Activated naive CD8-positive, alpha-beta T cell treated with anti-CD3 and anti-CD28 coated beads, Interleukin-2, amount 10 ng/mL, durations not matched to agents 7 days and 5 days (primary cell): ENCODE data around the gene AFAP1. TPM values are rescaled to one million over a fixed set of nuclear protein-coding genes. Genes with fewer than 3 reads are reported as not detected.
A peak's percentile ranks its signal among the peaks of the same experiment; 100 is the strongest.

Experiments used
- ATAC-seq: fragments of 150-1000 bp; cut with Tn5 transposase; one replicate; pipeline ENCODE4 v1.10.0; 2021; ENCODE audit warnings: low read depth, moderate library complexity
- POLR2A ChIA-PET: fragments of 350-600 bp; sonication (Branson Sonifier 250); formaldehyde crosslinking; loops from one replicate; lab custom pipeline; 2021; ENCODE audit warnings: antibody characterized with exemption; lab: Charles Lee
- DNase-seq: peaks from one replicate; pipeline ENCODE4 v3.0.0; 2021
- H3K27ac Mint-ChIP-seq: one replicate; pipeline ENCODE4 v1.8.0; 2022; ENCODE audit warnings: mild to moderate bottlenecking, mixed read lengths
- H3K27me3 Mint-ChIP-seq: one replicate; pipeline ENCODE4 v1.8.0; 2022; ENCODE audit warnings: mild to moderate bottlenecking, moderate library complexity, mixed read lengths
- H3K36me3 Mint-ChIP-seq: one replicate; pipeline ENCODE4 v1.8.0; 2021; ENCODE audit warnings: mild to moderate bottlenecking, mixed read lengths
- H3K4me1 Mint-ChIP-seq: one replicate; pipeline ENCODE4 v1.8.0; 2021; ENCODE audit warnings: mixed read lengths
- H3K4me3 Mint-ChIP-seq: one replicate; pipeline ENCODE4 v1.8.0; 2022; ENCODE audit warnings: mild to moderate bottlenecking, moderate library complexity, mixed read lengths
- H3K9me3 Mint-ChIP-seq: one replicate; pipeline ENCODE4 v1.8.0; 2021; ENCODE audit warnings: mixed read lengths
- total RNA-seq, 2 experiments: library from RNA; stranded (reverse); gene quantifications; one replicate each; pipeline ENCODE4 v1.2.3, GENCODE V29; 2021

AFAP1 gene
- total RNA-seq, 2 experiments from 2014 or later, result 9.9 to 12.2 TPM

GRCh38 chr4:7804756-7805385, 134.8 kb downstream of the AFAP1 start:
- Mint-ChIP-seq H3K9me3 (no peaks in the 10 kb centered on the region), H3K27ac (no peak overlapping the region), H3K27me3 (no peaks in the 10 kb centered on the region), H3K36me3 (peaks cover 4% of the 10 kb centered on the region), H3K4me1 (peaks cover 6% of the 10 kb centered on the region), H3K4me3 (no peak overlapping the region)
- POLR2A ChIA-PET, result interaction anchor here (0.6 kb wide), 1 partner anchor 64 kb away, joined by 5 read pairs; no protein-coding TSS in a partner anchor
- no peak for DNase-seq
- no peak for ATAC-seq

- POLR2A ChIA-PET, result interaction anchor here (0.6 to 0.9 kb wide), 2 partner anchors 64 to 135 kb away, joined by 3 to 5 read pairs; partner anchors contain the start of gene AFAP1
- DNase-seq (peak; percentile 83), ATAC-seq (peak; percentile 59)
- Mint-ChIP-seq H3K4me3 (no peak overlapping the region), H3K27ac (peak overlapping the region; percentile 44), H3K4me1 (peaks cover 6% of the 10 kb centered on the region), H3K36me3 (peaks cover 4% of the 10 kb centered on the region), H3K27me3 (no peaks in the 10 kb centered on the region), H3K9me3 (no peaks in the 10 kb centered on the region)
Measured at GRCh38 chr4:7803992-7804755, 135.5 kb downstream of the AFAP1 start.

GRCh38 chr4:7803371-7803770, 136.3 kb downstream of the AFAP1 start:
- POLR2A ChIA-PET, result interaction anchor here (0.9 to 1.6 kb wide), 2 partner anchors 41 to 136 kb away, joined by 3 to 4 read pairs; partner anchors contain the start of gene AFAP1

GRCh38 chr4:7802093-7802726, 137.5 kb downstream of the AFAP1 start:
- Mint-ChIP-seq H3K4me1 (peaks cover 6% of the 10 kb centered on the region), H3K9me3 (no peaks in the 10 kb centered on the region), H3K4me3 (no peak overlapping the region), H3K36me3 (peaks cover 2% of the 10 kb centered on the region), H3K27ac (peak overlapping the region; percentile 36), H3K27me3 (no peaks in the 10 kb centered on the region)
- ATAC-seq (peak; percentile 86), DNase-seq (peak; percentile 68)
- POLR2A ChIA-PET, result interaction anchor here (1.0 to 1.6 kb wide), 3 partner anchors 40 to 138 kb away, joined by 3 to 6 read pairs (median 4); partner anchors contain the start of gene AFAP1

More at GRCh38 chr4:7803371-7803770, 136.3 kb downstream of the AFAP1 start:
- H3K9me3 Mint-ChIP-seq, result no peaks in the 10 kb centered on the region
- H3K36me3 Mint-ChIP-seq, result peaks cover 2% of the 10 kb centered on the region
- no peak overlapping the region for H3K4me3 Mint-ChIP-seq
- H3K27ac Mint-ChIP-seq, result no peak overlapping the region
- ATAC-seq (no peak), DNase-seq (no peak)
- H3K4me1 Mint-ChIP-seq, result peaks cover 6% of the 10 kb centered on the region
- H3K27me3 Mint-ChIP-seq, result no peaks in the 10 kb centered on the region

- Mint-ChIP-seq H3K27ac (no peak overlapping the region), H3K27me3 (no peaks in the 10 kb centered on the region), H3K4me1 (peaks cover 6% of the 10 kb centered on the region), H3K4me3 (no peak overlapping the region), H3K36me3 (peaks cover 2% of the 10 kb centered on the region), H3K9me3 (no peaks in the 10 kb centered on the region)
- DNase-seq (no peak), ATAC-seq (no peak)
- POLR2A ChIA-PET, result interaction anchor here (1.0 to 1.2 kb wide), 2 partner anchors 53 to 138 kb away, joined by 3 to 6 read pairs; partner anchors contain the start of gene AFAP1
Measured at GRCh38 chr4:7801641-7802040, 138.0 kb downstream of the AFAP1 start.

GRCh38 chr4:7801001-7801400, 138.7 kb downstream of the AFAP1 start:
- H3K4me3 Mint-ChIP-seq, result no peak overlapping the region
- no peaks in the 10 kb centered on the region for H3K27me3 Mint-ChIP-seq
- no peak overlapping the region for H3K27ac Mint-ChIP-seq
- ATAC-seq (no peak), DNase-seq (no peak)
- peaks cover 6% of the 10 kb centered on the region for H3K4me1 Mint-ChIP-seq
- POLR2A ChIA-PET, result no interaction called here
- H3K36me3 Mint-ChIP-seq, result peaks cover 2% of the 10 kb centered on the region
- H3K9me3 Mint-ChIP-seq, result no peaks in the 10 kb centered on the region

- H3K27me3 Mint-ChIP-seq, result no peaks in the 10 kb centered on the region
- no peak overlapping the region for H3K27ac Mint-ChIP-seq
- POLR2A ChIA-PET, result no interaction called here
- no peak overlapping the region for H3K4me3 Mint-ChIP-seq
- peaks cover 6% of the 10 kb centered on the region for H3K4me1 Mint-ChIP-seq
- H3K36me3 Mint-ChIP-seq, result peaks cover 2% of the 10 kb centered on the region
- H3K9me3 Mint-ChIP-seq, result no peaks in the 10 kb centered on the region
- ATAC-seq (no peak), DNase-seq (no peak)
Measured at GRCh38 chr4:7800410-7800809, 139.3 kb downstream of the AFAP1 start.

GRCh38 chr4:7799736-7800135, 139.9 kb downstream of the AFAP1 start:
- no peak overlapping the region for H3K4me3 Mint-ChIP-seq
- no peaks in the 10 kb centered on the region for H3K9me3 Mint-ChIP-seq
- POLR2A ChIA-PET, result no interaction called here
- no peak overlapping the region for H3K27ac Mint-ChIP-seq
- ATAC-seq (no peak), DNase-seq (no peak)
- no peaks in the 10 kb centered on the region for H3K27me3 Mint-ChIP-seq
- peaks cover 6% of the 10 kb centered on the region for H3K4me1 Mint-ChIP-seq
- H3K36me3 Mint-ChIP-seq, result peaks cover 2% of the 10 kb centered on the region

GRCh38 chr4:7799306-7799705, 140.4 kb downstream of the AFAP1 start:
- Mint-ChIP-seq H3K27me3 (no peaks in the 10 kb centered on the region), H3K4me1 (peaks cover 6% of the 10 kb centered on the region), H3K9me3 (no peaks in the 10 kb centered on the region), H3K4me3 (no peak overlapping the region), H3K36me3 (peaks cover 2% of the 10 kb centered on the region), H3K27ac (no peak overlapping the region)
- ATAC-seq (no peak), DNase-seq (no peak)
- POLR2A ChIA-PET, result interaction anchor here (0.8 kb wide), 1 partner anchor 194 kb away, joined by 4 read pairs; no protein-coding TSS in a partner anchor

GRCh38 chr4:7798178-7798995, 141.3 kb downstream of the AFAP1 start:
- no peak for ATAC-seq
- Mint-ChIP-seq H3K36me3 (peaks cover 2% of the 10 kb centered on the region), H3K4me1 (peaks cover 1% of the 10 kb centered on the region), H3K9me3 (no peaks in the 10 kb centered on the region), H3K27me3 (no peaks in the 10 kb centered on the region), H3K4me3 (no peak overlapping the region), H3K27ac (no peak overlapping the region)
- no peak for DNase-seq
- POLR2A ChIA-PET, result interaction anchor here (0.8 kb wide), 1 partner anchor 195 kb away, joined by 4 read pairs; no protein-coding TSS in a partner anchor

GRCh38 chr4:7797330-7797729, 142.3 kb downstream of the AFAP1 start:
- Mint-ChIP-seq H3K4me1 (peaks cover 1% of the 10 kb centered on the region), H3K4me3 (no peak overlapping the region), H3K27ac (no peak overlapping the region), H3K27me3 (no peaks in the 10 kb centered on the region), H3K36me3 (peaks cover 2% of the 10 kb centered on the region), H3K9me3 (no peaks in the 10 kb centered on the region)
- POLR2A ChIA-PET, result no interaction called here
- no peak for DNase-seq
- no peak for ATAC-seq

- DNase-seq, result no peak
- Mint-ChIP-seq H3K4me1 (no peaks in the 10 kb centered on the region), H3K9me3 (no peaks in the 10 kb centered on the region), H3K4me3 (no peak overlapping the region), H3K27ac (no peak overlapping the region), H3K36me3 (peaks cover 2% of the 10 kb centered on the region), H3K27me3 (no peaks in the 10 kb centered on the region)
- POLR2A ChIA-PET, result no interaction called here
- ATAC-seq, result no peak
Measured at GRCh38 chr4:7795983-7796382, 143.7 kb downstream of the AFAP1 start.
